GM23248 (cell line): ENCODE results near the gene TCHP.

Source experiments
- EZH2 ChIP-seq: fragments of 200-600 bp; sonication (generic); IDR thresholded peaks from 2 replicates; pipeline ENCODE4 v1.6.1; 2018; ENCODE audit warnings: antibody characterized with exemption, mild to moderate bottlenecking; ENCODE audit not compliant: insufficient read depth, poor library complexity, severe bottlenecking
- EZH2phosphoT487 ChIP-seq: fragments of 200-600 bp; sonication (generic); IDR thresholded peaks from 2 replicates; pipeline ENCODE4 v1.6.1; 2018; ENCODE audit warnings: antibody characterized with exemption, moderate library complexity, mild to moderate bottlenecking, low read depth; ENCODE audit not compliant: insufficient read depth

DNA sequence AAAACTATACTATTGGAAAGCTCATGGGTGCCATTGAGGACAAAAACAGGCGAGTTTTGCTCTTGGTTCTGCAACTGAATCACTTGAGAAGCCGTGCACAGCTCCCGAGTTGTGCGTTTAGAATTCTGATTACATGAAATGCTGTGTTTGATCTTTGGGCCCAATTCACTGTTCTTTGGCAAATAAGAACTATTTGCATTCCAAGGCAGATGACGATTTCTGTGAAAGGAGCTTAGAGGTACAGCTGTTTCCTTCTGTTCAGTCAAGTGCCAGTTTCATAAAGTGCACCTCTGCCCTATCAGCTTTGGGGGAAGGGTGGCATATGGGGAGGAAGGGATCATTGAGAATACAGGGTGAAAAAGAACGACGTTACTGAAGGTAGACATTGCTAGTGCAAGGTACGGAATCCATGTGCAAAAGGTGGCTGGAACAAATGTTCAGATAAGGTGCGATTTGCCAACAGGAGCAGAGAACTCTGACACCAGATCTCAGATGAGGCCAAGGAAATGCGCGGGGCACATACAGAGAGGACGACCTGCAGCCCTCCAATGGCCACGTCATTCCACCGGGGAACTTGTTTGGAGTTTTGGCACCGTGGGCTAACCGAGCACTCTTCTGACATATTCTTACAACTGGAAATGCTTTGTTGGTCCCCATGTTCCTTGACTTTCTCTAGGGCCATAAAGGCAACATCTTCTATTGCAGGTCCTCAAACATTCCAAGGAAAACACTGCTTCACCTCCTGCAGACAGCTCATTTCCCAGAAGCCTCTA, 30.1 kb downstream of the TCHP start:
- TF ChIP-seq EZH2 = no peak
- TF ChIP-seq EZH2phosphoT487 = no peak
